Left renal pelvis (tissue), 4 donors: ENCODE measurements around the gene REV3L. TPM values are rescaled to one million over a fixed set of nuclear protein-coding genes. Genes with fewer than 3 reads are reported as not detected.
"Not testable (repeated sequence)": the region's sequence is repeated elsewhere in the genome, so short reads cannot be mapped to it uniquely, and the experiment has no call there.

Experiments
- DNase-seq, 4 donors: peaks; one replicate each; pipeline ENCODE4 v3.0.0-alpha.2; 2013; ENCODE audit warnings: low read depth in 4 of 4, low spot score in 3 of 4
- polyA plus RNA-seq, 4 donors: library from polyadenylated mRNA; unstranded; fragments of 120-200 nt; gene quantifications; one replicate each; pipeline ENCODE4 v1.2.1, GENCODE V29; 2013; ENCODE audit not compliant: insufficient read length in 4 of 4

REV3L gene
- polyA plus RNA-seq, 4 donors = 37.1 to 59.8 (median 45.1) TPM

- no peak for DNase-seq
These were observed 12.1 kb upstream of the REV3L start for GRCh38 chr6:111494951-111495635.

GRCh38 chr6:111492499-111492898 lies 9.5 kb upstream of the REV3L start:
- no peak for DNase-seq

GRCh38 chr6:111490067-111490466 lies 7.0 kb upstream of the REV3L start:
- DNase-seq = no peak

GRCh38 chr6:111487661-111488060 lies 4.6 kb upstream of the REV3L start:
- no peak for DNase-seq

- no peak for DNase-seq
These were observed 3.9 kb upstream of the REV3L start for GRCh38 chr6:111486921-111487320.

- DNase-seq = no peak
These were observed 3.5 kb upstream of the REV3L start for GRCh38 chr6:111486475-111486874.

GRCh38 chr6:111485342-111485741 lies 2.3 kb upstream of the REV3L start:
- no peak for DNase-seq

GRCh38 chr6:111484633-111484930 lies 1.6 kb upstream of the REV3L start:
- no peak for DNase-seq

- peak; percentile 82 to 86 (median 84) for DNase-seq
These were observed 966 bp upstream of the REV3L start for GRCh38 chr6:111483736-111484632.

- DNase-seq = peak in 2 of 4 donors; percentile 56
These were observed 645 bp downstream of the REV3L start for GRCh38 chr6:111482188-111482958.

- no peak for DNase-seq
These were observed 1.2 kb downstream of the REV3L start for GRCh38 chr6:111481836-111482187.

GRCh38 chr6:111480988-111481822 lies 1.8 kb downstream of the REV3L start:
- DNase-seq = peak in 2 of 4 donors; percentile 19 to 23

- no peak for DNase-seq
These were observed 4.3 kb downstream of the REV3L start for GRCh38 chr6:111478749-111479148.

- DNase-seq = no peak
These were observed 4.9 kb downstream of the REV3L start for GRCh38 chr6:111478064-111478476.

- no peak for DNase-seq
These were observed 5.5 kb downstream of the REV3L start for GRCh38 chr6:111477481-111477938.

GRCh38 chr6:111476061-111476460 lies 7.0 kb downstream of the REV3L start:
- not testable (repeated sequence) for DNase-seq

GRCh38 chr6:111474771-111475170 lies 8.2 kb downstream of the REV3L start:
- DNase-seq = no peak

- DNase-seq = no peak
These were observed 8.9 kb downstream of the REV3L start for GRCh38 chr6:111474106-111474505.

- no peak for DNase-seq
These were observed 10.0 kb downstream of the REV3L start for GRCh38 chr6:111472933-111473435.

- no peak for DNase-seq
These were observed 11.1 kb downstream of the REV3L start for GRCh38 chr6:111471958-111472357.
